Stimulated activated naive CD8-positive, alpha-beta T cell treated with anti-CD3 and anti-CD28 coated beads, Interleukin-15, Interleukin-2, amounts not matched to agents 100 ng/mL and 50 ng/mL, for 24 hours (primary cell): Measurements from ENCODE around the gene RPS29.
"Not testable (repeated sequence)": the region's sequence is repeated elsewhere in the genome, so short reads cannot be mapped to it uniquely, and the experiment has no call there.

ENCODE experiments used
- H3K27ac Mint-ChIP-seq: one replicate; pipeline ENCODE4 v1.8.0; 2021; ENCODE audit warnings: mild to moderate bottlenecking, mixed read lengths
- H3K27me3 Mint-ChIP-seq: one replicate; pipeline ENCODE4 v1.8.0; 2021; ENCODE audit warnings: mixed read lengths
- H3K36me3 Mint-ChIP-seq: one replicate; pipeline ENCODE4 v1.8.0; 2021; ENCODE audit warnings: low read depth, mixed read lengths
- H3K4me1 Mint-ChIP-seq: one replicate; pipeline ENCODE4 v1.8.0; 2021; ENCODE audit warnings: low read depth, mixed read lengths
- H3K4me3 Mint-ChIP-seq: one replicate; pipeline ENCODE4 v1.8.0; 2021; ENCODE audit warnings: mild to moderate bottlenecking, mixed read lengths
- H3K9me3 Mint-ChIP-seq: one replicate; pipeline ENCODE4 v1.8.0; 2021; ENCODE audit warnings: mixed read lengths

Gene RPS29

GRCh38 chr14:49585803-49586672, at the start of gene RPS29:
Gene RPS29, minus strand, starts transcription at chr14:49586380. Its CDS starts 34 bp downstream, at chr14:49586346.
- Mint-ChIP-seq H3K27me3 (no peaks in the 10 kb centered on the region), H3K36me3 (peaks cover 55% of the 10 kb centered on the region), H3K27ac (peak within 1 kb of the TSS; percentile 97), H3K4me1 (peaks cover 52% of the 10 kb centered on the region), H3K9me3 (no peaks in the 10 kb centered on the region), H3K4me3 (peak within 1 kb of the TSS; percentile 93)

- H3K9me3 Mint-ChIP-seq: no peaks in the 10 kb centered on the region
- H3K27ac Mint-ChIP-seq: peak within 1 kb of the TSS; percentile 95
- H3K4me3 Mint-ChIP-seq: peak within 1 kb of the TSS; percentile 98
- H3K36me3 Mint-ChIP-seq: peaks cover 62% of the 10 kb centered on the region
- no peaks in the 10 kb centered on the region for H3K27me3 Mint-ChIP-seq
- peaks cover 66% of the 10 kb centered on the region for H3K4me1 Mint-ChIP-seq
Observed at GRCh38 chr14:49634547-49635334, 48.6 kb upstream of the RPS29 start, which contains the start of gene DNAAF2. Gene DNAAF2, minus strand, starts transcription at chr14:49635244. Its CDS starts 95 bp downstream, at chr14:49635149.

DNA sequence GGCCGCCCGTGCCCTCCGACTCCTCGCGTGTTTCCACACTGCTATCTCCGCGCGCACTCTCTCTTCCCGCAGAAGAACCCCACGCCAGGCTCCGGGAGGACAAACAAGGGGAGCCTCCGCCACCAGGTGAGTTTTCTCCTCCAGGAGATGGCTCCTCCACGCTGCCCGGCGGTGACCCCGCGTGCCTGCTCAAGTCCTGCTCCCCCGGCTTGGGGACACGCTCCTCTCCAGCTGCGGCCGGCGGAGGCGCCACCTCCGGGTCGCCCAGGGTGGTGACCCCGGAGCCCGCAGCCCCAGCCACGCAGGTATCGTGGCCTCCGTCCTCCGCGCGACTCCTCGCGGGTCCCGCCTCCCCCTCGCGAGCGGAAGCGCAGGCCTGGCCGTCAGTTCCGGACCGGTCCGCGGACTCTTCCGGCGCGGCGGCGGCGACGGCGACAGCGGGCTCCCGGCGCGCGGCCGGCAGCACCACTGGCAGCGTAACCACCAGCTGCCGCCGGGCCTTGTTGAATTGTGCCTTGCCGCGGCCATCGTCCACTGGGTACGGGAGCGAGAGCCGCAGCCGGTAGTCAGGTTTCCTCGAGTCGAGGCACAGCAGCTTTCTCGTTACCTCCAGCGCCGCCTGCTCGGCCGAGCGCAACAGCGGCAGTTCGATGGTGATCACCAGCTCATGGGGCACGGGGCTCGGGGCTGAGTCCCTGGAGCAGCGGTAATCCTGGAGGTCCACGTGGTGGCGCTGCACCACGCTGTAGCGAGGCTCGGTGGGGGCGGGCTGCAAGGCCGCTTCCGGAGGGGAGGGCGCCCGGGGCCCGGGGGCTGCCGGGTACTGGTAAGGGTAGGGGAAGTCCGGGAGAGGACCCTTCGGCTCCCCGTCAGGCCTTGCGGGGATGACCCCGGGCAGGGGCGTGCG, 47.7 kb upstream of the RPS29 start:
- Mint-ChIP-seq H3K36me3 (peaks cover 57% of the 10 kb centered on the region), H3K4me3 (peak overlapping the region; percentile 98), H3K4me1 (peaks cover 69% of the 10 kb centered on the region), H3K9me3 (no peaks in the 10 kb centered on the region), H3K27me3 (no peaks in the 10 kb centered on the region), H3K27ac (peak overlapping the region; percentile 95)

DNA sequence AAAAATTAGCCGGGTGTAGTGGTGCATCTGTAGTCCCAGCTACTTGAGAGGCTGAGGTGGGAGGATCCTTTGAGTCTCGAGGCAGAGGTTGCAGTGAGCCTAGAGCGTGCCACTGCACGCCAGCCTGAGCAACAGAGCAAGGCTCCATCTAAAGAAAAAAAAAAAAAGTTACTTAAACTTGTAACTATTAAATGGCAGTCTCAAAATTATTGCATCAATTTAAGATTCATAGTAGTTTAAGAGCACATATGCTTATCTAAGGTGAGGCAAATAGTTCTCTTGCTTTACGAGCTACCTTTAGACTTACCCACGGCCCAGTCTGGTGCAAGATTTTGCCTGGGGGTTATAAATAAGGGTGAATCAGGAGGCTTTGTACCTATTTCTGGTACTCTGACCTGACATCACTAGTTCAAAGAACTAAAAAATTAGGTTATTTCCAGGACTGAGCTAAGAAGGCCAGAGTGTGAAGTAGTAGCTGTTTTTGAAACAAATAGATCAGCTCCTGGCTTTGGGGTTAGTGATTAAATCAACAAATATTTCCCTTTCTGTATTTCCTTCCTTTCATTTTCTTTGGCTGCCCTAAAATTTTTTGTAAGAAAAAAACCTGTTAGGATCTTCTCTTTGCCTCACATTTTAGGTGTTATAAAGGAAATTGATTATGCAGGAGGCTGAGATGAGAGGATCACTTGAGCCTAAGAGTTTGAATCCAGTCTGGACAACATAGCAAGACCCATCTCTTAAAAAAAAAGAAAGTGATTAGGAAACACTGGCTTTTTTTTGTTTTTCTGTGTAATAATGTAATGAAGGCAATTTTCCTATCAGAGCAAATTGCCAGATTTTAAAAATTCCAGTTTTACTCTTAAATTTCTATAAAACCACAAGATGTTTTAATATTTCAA, 38.0 kb upstream of the RPS29 start:
- H3K4me3 Mint-ChIP-seq: peak overlapping the region; percentile 98
- H3K9me3 Mint-ChIP-seq: no peaks in the 10 kb centered on the region
- H3K27me3 Mint-ChIP-seq: no peaks in the 10 kb centered on the region
- peaks cover 60% of the 10 kb centered on the region for H3K4me1 Mint-ChIP-seq
- peaks cover 54% of the 10 kb centered on the region for H3K36me3 Mint-ChIP-seq
- peak overlapping the region; percentile 75 for H3K27ac Mint-ChIP-seq

DNA sequence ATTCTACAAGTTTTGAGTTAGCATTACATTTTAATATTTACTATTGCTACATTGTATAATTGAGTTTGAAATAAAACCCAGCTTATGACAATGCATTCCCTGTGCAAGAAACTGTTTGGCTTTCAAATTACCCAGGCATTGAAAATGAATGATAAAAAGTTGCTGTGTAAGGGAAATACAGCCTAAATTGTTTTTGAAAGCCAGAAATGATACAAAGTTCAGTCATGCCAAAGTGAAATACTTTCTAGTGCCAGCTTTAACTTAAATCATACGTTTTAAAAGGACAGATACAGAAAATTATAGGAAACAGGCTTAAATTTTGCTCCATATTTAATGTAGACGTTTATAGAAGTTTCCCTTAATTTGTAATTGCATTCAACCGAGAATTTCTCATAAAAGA, 37.2 kb upstream of the RPS29 start:
- Mint-ChIP-seq H3K4me1 (peaks cover 60% of the 10 kb centered on the region), H3K4me3 (peak overlapping the region; percentile 98), H3K9me3 (no peaks in the 10 kb centered on the region), H3K27ac (peak overlapping the region; percentile 75), H3K27me3 (no peaks in the 10 kb centered on the region), H3K36me3 (peaks cover 58% of the 10 kb centered on the region)

GRCh38 chr14:49622022-49622607, 35.9 kb upstream of the RPS29 start:
- Mint-ChIP-seq H3K4me3 (peak overlapping the region; percentile 98), H3K36me3 (peaks cover 61% of the 10 kb centered on the region), H3K27me3 (no peaks in the 10 kb centered on the region), H3K27ac (peak overlapping the region; percentile 97), H3K9me3 (no peaks in the 10 kb centered on the region), H3K4me1 (peaks cover 61% of the 10 kb centered on the region)

DNA sequence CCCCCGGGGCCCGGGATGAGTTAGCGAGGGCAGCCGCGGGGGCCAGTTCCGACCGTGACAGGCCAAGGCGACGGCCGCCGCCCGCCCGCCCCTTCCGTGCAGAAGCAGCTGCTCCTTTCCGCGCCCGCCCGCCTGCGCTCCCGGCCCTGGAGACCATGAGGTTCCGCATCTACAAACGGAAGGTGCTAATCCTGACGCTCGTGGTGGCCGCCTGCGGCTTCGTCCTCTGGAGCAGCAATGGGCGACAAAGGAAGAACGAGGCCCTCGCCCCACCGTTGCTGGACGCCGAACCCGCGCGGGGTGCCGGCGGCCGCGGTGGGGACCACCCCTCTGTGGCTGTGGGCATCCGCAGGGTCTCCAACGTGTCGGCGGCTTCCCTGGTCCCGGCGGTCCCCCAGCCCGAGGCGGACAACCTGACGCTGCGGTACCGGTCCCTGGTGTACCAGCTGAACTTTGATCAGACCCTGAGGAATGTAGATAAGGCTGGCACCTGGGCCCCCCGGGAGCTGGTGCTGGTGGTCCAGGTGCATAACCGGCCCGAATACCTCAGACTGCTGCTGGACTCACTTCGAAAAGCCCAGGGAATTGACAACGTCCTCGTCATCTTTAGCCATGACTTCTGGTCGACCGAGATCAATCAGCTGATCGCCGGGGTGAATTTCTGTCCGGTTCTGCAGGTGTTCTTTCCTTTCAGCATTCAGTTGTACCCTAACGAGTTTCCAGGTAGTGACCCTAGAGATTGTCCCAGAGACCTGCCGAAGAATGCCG, 35.1 kb upstream of the RPS29 start:
- H3K4me3 Mint-ChIP-seq: peak overlapping the region; percentile 98
- H3K27ac Mint-ChIP-seq: peak overlapping the region; percentile 97
- no peaks in the 10 kb centered on the region for H3K9me3 Mint-ChIP-seq
- no peaks in the 10 kb centered on the region for H3K27me3 Mint-ChIP-seq
- H3K4me1 Mint-ChIP-seq: peaks cover 59% of the 10 kb centered on the region
- peaks cover 66% of the 10 kb centered on the region for H3K36me3 Mint-ChIP-seq

DNA sequence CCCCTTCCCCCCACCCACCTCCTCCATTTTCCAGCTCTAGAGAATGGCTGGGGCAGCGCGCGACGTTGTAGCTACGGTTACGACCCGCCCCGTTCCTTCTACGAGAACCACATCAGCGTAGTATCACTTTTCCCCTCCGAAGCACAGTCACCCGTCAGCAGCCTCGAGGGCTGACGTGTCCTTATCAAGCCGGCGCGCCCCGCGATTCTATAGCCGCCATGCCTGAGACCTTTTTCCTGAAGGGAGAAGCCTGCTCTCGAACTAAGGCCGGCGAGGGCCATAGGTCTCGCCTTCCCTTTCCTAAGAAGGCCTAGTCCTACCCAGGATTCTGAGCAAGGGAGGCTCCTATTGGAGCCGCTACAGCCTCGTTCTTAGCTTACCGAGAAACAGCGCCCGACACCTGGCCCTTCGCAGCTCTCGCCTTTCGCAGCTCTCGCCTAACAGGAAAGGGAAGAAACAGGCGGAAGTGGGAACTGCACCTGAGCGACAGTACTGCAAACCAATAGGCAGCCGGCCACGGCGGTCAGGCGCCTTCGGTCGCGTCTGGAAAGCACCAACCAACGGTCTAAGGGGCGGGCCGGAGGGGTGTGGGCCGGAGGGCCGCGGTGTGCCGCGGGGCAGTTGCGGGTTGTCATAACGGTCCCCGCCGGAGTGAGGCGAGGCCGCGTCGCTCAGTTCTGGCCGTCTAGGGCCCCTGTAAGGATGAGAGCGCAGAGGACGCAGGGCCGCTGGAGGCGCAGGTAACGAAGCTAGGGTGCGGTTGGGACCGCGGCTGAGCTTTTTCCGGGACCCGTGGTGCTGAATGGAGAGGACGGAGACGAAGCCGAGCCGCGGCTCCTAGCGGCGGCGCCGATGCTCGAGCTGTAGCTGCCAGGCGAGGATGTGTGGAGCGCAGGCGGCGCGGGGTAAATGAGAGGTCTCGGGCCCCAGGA, 34.3 kb upstream of the RPS29 start, which contains the start of the genes MGAT2 and RPL36AL:
MGAT2 (plus strand) TSS at position 618 of the 932 bp plus-strand sequence. CDS start 470 bp downstream, outside the sequence.
RPL36AL (minus strand) TSS at position 445 of the 932 bp plus-strand sequence. CDS start 1,522 bp downstream, outside the sequence.
- H3K36me3 Mint-ChIP-seq: peaks cover 69% of the 10 kb centered on the region
- no peaks in the 10 kb centered on the region for H3K9me3 Mint-ChIP-seq
- peak within 1 kb of the TSS; percentile 97 for H3K27ac Mint-ChIP-seq
- no peaks in the 10 kb centered on the region for H3K27me3 Mint-ChIP-seq
- peak within 1 kb of the TSS; percentile 98 for H3K4me3 Mint-ChIP-seq
- peaks cover 53% of the 10 kb centered on the region for H3K4me1 Mint-ChIP-seq

DNA sequence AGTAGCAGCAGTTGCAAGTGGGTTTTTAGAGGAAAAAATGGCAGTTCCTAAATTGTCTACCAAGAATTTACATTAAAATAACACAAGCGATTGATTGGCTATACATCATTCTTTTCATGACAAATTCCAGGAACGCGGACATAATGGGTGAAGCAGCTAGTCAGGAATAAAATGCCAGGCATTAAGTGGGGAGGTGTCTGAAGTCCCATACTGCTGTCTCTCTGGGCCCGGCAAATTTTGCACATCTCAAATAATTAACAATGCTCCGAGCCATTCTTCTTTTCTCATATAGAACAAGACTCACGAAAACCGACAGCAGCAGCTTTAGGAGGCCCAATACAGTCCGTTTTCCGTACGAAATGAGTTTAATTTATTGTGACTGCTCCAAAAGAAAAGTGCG, 33.5 kb upstream of the RPS29 start:
- peaks cover 48% of the 10 kb centered on the region for H3K4me1 Mint-ChIP-seq
- H3K36me3 Mint-ChIP-seq: peaks cover 64% of the 10 kb centered on the region
- peak overlapping the region; percentile 97 for H3K27ac Mint-ChIP-seq
- H3K4me3 Mint-ChIP-seq: peak overlapping the region; percentile 98
- H3K27me3 Mint-ChIP-seq: no peaks in the 10 kb centered on the region
- H3K9me3 Mint-ChIP-seq: no peaks in the 10 kb centered on the region

GRCh38 chr14:49619273-49619672, 33.1 kb upstream of the RPS29 start:
- Mint-ChIP-seq H3K4me1 (peaks cover 46% of the 10 kb centered on the region), H3K27ac (peak overlapping the region; percentile 97), H3K4me3 (peak overlapping the region; percentile 98), H3K36me3 (peaks cover 64% of the 10 kb centered on the region)
- H3K27me3 Mint-ChIP-seq, H3K9me3 Mint-ChIP-seq: not testable (repeated sequence)

DNA sequence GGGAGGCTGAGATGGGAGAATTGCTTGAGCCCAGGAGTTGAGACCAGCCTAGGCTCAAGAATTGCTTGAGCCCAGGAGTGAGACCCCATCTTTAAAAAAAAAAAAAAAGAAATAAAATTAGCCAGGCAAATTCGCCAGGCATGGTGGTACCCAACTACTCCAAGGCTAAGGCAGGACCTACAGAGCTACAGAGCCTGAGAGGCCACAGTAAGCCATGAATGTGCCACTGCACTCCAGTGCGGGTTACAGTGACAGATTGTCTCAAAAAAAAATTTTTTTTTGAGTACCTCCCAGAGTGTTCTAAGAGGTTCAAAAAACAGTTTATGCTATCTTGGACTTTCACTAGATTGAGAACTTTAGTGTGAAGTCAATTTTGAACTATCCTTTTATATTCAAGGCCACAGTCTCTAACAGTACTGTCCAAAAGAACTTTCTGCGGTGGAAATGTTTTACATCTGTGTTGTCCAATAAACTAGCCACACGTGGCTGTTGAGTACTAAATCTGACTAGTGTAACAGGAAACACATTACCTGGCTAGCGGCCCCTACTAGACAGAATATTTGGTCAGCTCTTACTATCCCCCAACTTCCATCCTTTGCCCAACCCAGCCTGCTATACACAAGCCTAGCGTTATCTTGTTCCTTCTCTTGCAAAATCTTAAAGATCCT, 31.8 kb upstream of the RPS29 start:
- Mint-ChIP-seq H3K27me3 (no peaks in the 10 kb centered on the region), H3K36me3 (peaks cover 62% of the 10 kb centered on the region), H3K9me3 (no peaks in the 10 kb centered on the region), H3K4me3 (peak overlapping the region; percentile 98), H3K27ac (peak overlapping the region; percentile 97), H3K4me1 (peaks cover 33% of the 10 kb centered on the region)
